CD4-positive, alpha-beta T cell treated with Interferon gamma for 1 hour (primary cell): ENCODE data around the gene KPTN.

Experiments
- DNase-seq: peaks from one replicate; pipeline ENCODE4 v3.0.0-alpha.2; 2020

KPTN gene

DNA sequence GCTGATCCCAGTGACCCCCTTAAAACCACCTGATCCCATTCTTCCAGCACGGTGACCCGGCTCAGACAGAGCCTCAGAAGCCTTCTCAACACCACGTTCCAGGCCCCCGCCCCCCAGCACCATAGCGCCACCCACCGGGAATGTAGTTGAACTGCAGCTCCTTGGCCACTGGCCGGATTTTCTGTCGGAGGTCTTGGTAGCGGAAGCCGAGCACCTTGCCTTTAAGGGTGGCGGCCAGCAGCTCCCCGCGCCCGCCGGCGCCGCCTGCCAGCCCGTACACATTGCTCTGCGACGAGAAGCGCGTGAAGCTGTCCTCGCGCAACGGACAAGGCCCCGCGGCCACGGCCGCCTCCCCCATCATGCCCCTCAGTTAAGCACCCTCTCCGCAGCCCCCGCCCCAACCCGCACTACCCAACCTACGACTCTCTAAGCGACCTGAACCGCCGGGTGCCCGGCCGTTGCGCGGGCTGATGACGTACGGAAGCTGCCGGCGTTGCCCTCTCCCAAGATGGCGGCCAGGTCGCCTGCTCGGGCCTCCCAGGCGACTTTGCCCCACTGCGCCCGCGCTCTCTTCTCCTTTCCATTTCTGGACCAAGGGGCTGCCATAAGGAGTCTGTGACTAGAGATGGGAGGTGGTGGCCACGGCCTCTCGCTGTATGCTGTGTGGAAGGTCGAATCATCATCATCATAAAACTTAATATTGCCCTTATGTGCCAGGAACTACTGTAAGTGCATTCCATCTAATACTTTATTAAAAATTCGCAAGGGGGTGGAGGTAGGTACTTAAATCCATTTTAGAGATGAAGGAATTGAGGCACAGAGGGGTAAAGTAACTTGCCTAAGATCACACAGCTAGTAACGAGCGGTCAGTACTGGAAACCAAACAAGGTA lies at the start of gene KPTN:
KPTN (minus strand) TSS at position 420 of the 891 bp plus-strand sequence; CDS start at position 361, 59 bp downstream.
- peak; percentile 90 for DNase-seq

DNA sequence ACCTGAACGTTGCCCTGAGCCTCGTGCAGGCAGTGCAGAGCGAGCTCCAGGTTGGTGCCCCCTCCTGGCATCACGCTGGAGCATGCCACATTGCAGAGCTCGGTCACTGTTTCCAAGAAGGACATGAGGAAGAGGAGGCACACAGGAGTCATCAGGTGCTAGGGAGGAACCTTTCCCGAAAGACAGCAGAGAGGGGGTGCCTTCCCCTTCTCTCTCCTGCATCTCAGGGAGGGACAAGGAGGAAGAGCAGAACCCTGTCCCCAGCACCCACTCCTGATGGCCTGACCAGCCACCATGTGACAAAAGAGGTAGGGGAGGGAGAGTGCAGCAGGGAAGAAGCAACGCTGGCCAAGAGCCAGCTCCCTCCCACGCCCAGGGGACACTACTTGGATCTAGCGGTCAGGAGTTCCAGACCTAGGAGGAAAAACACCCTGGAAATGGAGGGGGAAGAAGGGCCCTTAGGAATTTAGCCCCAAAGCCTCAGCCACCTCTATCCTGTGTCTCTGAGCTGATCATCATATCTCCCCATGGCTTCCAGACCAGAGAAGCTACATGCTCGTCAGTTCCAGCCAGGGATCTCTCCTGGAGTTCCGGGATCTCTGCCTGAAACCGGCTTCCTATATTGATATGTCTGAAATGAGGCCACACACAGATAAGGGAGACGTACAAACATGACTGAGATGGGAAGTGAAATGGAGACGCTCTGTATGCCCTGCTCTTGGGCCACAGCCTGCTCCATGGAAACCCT lies 47.8 kb upstream of the KPTN start:
- DNase-seq: no peak

DNA sequence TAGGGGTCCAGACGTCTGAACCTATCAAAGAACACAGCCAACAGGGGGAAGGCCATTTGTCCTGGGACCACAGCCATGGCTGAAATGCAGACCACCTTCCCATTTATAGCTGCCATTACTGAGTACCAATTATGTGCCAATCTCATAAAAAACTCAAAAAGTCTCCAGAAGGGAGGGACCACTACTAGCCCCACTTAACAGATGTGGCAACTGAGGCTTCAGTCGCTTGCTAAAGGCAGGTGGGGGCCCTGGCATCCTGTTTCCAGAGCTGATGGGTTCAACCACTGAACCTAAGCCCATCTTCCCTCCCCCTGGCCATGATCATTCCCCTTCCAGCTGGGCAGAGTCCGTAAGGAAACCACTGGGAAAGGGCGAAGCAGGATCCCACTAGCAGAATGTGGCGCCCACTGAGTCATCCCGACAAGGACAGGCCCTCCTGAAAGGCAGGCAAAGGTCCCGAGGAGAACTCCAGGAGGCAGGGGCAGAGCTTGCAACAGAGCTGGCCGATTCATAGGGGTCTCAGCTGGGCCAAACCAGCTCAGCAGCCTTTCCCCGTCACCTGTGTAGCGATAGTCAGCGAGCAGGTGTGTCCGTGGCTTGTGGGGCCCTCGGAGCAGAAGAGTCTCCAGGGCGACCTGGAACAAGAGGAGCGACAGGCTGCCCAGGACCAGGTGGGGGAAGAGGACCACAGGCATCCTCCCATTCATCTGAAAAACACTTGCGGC lies 45.2 kb upstream of the KPTN start:
- no peak for DNase-seq

DNA sequence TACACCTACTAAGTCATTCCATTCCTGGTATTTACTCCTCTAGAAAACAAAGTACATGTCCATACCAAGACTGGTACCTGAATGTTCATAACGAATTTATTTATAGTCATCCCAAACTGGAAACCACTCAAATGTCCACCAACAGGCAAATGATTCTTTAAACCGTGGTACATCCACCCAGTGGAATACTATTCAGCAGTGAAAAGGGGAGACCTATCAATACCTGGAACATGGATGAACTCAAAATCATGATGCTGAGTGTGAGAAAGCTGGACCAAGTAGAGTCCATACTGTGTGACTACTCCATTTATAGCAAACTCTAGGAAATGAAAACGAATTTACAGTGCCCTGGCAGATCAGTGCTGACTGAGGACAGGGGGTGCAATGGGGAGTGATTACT lies 42.8 kb upstream of the KPTN start:
- no peak for DNase-seq

DNA sequence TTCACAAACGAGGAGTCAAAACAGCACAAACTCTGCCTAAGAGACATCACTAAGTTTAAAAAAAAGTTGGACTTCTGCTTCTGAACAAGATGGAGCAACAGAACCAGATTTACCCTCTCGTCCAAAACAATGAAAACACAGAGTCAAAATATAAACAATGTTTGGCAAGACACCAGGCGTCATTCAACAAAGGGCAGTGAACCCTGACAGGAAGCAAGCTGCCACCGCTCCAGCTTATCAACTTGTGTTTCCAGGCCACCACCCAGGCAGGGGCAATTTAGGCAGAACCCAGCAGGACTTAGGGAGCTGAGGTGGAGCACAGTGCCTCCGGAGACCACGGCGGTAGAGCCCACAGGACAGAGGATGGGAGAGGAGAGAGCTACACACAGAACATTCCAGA lies 39.5 kb upstream of the KPTN start:
- no peak for DNase-seq

DNA sequence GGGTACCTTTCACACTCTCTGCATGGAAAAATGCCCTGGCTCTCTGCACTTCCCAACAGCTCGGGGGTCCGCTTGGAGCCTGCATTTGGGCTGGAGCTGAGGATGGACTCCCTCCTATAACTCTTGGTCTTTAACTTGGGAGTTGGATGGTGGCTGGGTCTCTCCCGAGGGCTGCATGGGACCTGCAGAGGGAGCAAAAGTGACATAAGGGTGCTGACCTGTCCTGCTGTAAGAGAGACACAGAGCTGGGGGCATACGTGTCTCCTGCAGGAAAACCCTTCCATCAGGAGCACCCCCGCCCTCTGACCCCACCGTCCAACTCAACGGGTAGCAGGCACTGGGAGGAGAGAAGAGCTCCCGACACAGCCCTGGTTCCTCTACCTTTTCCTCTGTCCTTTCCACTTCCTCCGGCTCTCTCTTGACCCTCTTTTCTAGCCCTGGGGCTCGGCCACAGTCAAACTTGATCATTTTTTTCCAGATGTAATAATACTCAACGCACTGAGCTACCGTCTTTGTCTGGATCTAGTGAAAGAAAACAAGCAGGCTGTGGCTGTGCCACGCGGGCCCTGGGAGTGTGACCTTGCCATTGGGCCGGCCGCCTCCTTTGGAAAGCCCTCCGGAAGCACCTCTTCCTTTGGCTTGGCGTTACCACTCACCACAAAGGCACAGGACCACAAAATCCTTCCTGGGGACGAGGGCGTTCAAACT lies 37.6 kb upstream of the KPTN start:
- no peak for DNase-seq

DNA sequence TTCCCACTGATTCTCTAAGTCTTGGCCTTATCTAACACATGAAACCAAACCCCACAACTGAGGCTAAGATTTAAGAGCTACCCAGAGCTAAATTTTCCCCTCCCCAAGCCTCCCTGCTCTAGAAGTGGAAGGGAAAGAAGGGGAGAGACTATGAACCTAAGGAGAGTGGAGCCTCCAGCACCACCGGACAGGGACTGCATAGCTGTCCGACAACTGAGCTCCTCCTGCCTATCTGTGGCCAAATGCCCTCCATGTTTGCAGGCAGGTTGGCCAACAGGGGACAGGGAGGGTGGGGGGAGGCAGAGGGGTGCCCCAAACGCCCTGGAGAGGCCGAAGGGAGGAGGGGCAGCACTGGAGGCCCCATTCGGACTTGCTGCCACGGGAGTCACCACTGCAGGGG lies 36.8 kb upstream of the KPTN start:
- DNase-seq: no peak

DNA sequence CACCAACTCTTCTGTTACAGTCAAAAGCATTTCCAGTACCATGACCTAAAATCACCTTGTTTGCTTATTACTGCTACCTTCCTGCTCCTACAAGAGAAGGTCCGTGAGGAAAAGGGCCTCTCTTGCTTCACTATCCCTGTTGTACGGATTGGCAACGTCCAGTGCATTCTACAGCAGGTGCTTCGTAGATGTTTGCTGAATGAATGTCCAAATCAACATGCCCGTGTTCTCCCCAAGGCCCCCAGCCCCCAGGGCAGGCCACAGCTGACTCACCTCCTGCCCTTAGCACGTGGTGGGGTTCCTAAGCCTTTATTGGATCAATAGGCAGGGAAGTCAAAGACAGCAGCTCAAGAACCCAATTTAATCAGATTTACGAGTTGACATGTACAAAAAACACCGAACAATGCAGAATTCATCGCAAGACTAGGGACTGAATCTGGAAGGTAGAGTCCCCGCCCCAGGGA lies 36.4 kb upstream of the KPTN start:
- no peak for DNase-seq

DNA sequence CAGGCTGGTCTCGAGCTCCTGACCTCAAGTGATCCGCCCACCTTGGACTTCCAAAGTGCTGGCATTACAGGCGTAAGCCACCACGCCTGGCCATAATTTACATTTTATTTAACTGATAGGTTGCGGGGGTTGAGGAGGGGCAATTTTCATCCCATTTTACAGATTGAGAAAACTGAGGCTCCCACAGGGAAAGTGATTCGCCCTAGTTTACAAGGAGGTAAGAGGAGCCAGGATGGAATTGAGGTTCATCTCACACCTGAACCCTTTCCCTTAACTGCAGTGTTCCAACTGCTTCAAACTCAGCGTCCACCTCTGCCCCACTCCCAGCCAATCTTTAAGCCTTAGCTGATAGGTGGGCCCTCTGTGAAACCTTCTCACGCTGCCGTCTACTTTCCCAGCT lies 34.8 kb upstream of the KPTN start:
- DNase-seq: no peak

DNA sequence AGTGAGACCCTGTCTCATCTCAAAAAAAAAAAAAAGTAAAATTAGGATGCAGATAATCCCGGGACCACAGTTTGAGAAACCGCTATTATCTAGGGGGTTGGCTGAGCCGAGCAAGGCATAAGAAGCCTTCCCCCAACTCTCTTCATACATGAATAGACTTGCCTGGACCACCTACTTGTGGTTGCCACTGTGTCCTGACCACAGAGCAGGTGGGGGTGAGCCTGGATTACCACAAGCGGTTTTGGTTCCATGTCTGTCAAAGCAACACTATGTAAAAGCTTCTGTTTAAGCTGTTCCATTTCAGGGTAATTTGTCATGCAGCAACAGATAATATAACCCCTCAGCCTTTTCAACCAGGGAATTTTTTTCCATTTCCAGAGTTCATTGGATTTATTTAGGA lies 34.1 kb upstream of the KPTN start:
- peak; percentile 75 for DNase-seq

DNA sequence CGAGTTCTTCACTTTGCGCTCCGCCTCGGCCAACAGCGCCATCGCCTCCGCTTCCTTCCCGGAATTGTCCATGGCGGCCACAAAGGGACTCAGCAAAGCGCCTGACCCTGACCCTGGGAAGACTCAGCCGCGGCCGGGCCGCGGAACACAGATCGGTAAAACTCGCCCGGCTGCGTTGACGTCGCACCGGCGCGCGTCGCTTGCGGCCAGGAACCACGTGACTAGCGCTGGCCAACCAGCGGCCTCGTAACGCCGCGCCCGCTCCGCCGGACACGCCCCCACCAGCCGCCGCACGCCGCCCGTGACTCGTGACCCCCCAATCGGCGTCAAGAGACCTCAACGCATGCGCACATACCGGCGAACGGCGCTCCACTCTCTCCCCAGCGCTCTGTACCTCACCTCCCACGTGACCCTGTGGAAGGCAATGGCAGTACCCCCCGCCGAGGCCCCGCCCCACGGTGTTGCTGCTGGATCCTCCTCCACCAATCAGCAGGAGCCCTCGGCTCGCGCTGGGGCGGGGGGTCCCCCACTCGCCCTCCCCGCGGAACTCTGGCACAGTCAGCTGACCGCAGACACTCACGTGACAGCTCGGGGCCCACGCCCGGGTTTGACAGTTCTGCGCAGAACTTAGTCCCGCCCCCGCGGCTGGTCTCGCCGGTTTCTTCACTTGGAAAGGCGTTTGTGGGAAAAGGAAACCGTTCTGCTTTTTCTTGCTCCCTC lies 31.0 kb upstream of the KPTN start, which contains the start of gene NAPA:
NAPA (minus strand) TSS at position 195 of the 720 bp plus-strand sequence; CDS start at position 72, 123 bp downstream.
- DNase-seq: peak; percentile 100

DNA sequence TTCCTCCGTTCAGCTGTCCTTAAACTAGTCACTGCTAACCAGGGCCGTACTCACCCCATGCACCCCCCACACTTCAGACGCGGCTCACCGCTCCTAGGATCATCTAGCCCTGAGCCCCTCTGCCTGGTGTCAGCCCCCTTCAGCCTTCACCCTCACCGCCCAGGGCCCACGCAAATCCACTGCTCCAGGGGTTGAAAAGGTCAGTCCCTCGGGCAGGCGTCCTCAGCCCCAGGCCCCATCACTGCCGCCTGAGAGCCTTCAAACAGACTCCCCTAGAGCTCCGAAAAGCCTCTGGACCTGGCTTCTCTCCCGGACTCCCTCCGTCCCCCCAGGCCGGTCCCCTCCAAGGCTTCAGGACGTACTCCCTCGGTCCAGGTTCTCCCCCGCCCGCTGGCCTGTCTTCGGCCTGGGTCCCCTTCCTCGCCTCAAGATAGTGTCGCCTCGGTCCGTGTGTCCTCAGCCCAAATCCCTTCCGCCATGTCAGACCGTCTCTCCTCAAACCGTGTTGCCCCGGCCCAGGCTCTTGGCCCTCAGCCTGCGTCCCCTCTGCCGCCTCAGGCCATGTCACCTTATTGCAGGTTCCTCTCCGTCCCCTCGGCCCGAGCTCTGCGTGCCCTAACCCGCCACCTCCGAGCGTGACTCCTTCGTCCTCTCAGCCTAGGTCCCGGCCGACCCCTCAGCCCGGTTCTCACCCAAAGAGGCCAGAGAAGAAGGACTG lies 30.3 kb upstream of the KPTN start:
- no peak for DNase-seq

DNA sequence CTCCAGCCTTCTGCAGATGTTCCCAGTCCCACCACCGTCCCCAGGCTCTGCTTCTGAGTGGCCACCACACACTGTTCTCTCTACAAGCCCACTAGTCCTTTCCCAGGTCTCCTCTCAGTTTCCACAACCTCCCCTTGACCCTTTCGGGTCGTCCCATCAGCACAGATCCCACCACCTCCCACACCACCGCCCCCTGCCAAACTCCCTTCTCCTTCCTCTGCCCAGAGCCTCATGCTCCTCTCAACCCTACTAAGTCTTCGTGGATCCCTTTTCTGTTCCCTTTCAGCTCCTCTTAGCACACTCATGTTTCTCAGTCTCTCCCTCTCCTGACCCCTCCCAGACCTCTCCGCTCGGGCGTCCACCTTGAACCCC lies 28.9 kb upstream of the KPTN start:
- DNase-seq: no peak

DNA sequence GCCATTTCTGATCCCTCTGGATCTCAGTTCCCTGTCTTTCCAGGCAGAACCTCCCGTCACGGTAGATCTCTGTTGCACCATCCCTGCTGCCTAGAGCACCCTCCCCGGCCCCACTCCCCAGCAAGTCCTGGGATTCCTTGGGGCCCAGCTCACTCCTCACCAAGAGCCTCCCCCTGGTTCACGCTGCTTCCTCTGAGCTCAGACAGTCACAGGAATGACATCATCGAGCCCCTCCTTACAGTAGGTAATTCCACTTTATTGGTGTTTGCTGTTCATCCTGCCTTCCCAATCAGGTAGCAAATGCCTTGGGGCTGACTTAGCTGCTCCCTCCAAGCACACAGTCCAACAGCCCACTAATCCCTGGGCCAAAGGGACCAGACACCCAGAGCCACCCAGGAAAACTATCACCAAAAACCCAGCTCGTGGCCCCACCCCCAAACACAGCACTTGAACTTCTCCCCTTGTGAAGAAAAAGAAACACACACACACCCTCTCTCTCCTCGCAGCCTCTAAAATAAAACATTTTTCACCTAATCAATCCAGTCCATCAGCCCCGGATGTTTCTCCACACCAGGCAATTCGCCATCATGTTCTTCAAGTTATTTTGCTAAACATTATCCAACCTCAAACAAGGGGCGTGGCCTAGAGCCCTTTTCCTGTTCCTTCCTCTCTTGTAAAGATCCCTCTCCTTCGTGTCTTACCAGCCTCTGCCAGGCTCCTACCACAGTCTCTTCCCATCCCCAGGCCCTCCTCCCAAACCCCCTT lies 28.3 kb upstream of the KPTN start:
- no peak for DNase-seq

DNA sequence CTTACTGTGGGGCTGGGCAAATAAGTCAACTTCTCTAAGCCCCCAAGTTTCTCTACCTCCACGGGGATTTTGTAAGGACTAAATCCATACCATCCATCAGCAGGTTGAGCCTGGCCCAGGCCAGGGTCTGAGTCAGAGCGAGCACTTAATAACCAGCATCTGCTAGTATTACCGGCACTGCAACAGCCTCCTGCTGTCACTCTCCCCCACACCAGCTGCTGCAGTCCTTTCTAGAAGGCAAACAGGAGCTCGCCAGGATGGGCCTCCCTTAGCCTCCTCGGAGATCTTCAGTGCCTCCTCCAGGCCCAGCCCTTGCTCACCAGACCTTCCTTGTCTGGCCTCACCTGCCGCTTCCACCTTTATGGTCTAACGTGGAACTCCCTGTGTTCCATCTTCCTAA lies 27.7 kb upstream of the KPTN start:
- no peak for DNase-seq

DNA sequence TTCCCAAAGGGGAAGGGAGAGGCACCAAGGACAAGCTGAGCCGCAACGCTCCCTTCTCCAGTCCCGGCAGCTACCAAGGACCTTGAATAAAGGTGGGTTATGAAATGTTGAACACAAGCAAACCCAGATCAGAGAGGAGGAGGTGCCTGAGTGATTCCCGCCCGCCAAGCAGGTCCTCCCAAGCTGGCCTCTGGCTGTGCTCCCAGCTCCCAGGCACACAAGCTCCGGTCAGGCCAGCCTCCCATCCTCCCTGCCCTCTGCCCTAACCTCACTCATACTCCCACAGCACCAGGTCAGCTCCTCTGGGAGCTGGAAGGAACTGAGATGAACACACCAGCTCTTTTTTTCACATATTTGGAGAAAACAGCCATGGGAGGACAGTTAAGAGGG lies 27.1 kb upstream of the KPTN start:
- no peak for DNase-seq

DNA sequence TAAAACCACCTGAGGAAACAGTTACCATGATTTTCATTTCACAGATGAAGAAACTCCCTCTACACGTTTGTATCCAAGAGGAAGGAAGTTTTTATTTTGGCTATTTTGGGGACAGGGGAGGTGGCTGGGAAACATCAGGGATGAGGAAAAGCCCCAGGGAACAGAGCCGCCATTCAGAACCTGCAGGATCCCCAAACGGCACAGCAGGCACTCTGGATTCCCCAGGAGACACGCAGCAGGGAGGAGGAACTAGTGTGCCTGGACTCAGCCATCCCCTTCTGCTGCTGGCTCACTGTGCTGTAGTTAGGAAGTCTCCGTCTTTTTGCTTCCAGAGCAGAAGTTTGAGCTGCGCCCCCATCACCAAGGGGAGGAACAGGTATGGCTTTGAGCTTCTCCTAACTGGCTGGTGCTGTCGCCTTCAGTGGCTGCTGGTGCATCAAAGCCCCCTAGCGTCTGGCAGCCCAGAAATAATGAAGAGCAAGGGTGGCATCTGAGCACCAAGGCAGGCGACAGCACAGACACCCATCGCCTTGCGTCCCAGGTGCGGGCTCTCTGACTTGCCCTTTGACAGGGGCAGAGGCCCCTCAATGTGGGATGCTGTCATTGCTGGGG lies 26.6 kb upstream of the KPTN start:
- DNase-seq: no peak

DNA sequence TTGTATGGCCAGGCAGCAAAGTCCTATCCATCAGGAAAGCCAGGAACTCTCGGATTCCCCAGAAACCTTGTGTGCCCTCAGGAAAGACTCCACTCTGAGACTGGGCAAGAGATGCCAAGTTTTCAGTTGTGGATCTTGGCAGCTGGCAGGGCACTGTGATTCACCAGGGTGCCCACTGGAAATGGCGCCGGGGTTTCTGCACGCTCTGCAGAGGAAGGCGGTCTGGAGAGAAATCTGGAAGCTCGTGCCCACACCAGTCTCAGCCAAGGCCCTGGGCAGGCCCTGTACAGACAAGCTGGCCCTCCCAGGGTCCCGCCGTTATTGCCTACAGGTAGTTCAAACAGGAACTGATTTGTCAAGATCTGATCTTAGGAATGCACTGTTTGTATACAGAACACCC lies 26.0 kb upstream of the KPTN start:
- DNase-seq: no peak

DNA sequence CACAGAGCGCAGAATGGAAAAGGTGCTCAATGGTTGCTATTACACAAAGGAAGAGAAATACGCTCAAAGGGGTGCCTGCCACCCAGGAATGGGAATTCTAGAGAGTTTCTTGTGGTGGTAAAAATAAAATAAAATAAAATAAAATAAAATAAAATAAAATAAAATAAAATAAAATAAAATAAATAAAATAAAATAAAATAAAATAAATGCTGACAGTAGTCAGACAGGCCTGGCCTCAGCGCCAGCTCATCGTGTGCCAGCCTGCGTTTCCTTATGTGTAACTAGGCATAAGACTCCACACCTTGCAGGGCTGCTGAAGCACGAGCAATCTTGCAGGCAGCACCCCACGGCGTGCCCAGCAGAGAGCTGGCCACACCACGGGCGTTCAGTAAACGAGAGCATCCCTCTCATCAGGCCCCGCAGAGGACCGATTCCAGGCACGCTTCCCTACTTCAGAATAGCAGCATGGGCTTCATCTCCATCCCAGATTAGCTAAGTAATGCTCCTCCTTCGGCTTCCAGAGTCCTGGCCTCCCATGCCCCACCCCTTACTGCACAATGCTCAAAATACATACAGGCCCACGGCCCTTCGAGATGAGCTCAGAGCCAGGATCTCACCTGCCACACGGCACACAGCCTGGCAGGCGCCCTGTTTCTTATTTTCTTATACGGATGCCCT lies 25.3 kb upstream of the KPTN start:
- DNase-seq: no peak

DNA sequence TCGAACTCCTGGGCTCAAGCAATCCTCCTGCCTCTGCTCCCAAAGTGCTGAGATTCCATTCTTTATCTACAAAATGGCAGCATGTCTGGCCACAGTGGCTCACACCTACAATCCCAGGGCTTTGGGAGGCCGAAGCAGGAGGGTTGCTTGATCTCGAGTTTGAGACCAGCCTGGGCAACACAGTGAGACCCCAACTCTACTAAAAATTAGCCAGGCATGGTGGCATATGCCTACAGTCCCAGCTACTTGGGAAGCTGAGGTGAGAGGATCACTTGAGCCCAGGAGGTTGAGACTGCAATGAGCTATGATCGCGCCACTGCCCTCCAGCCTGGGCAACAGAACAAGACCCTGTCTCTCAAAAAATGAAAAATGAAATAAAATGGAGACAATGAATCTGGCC lies 24.7 kb upstream of the KPTN start:
- DNase-seq: no peak
